Measurements from ENCODE around the gene DMAC2.
"Not testable (repeated sequence)": the region's sequence is repeated elsewhere in the genome, so short reads cannot be mapped to it uniquely, and the experiment has no call there.

The DMAC2 gene

DNA sequence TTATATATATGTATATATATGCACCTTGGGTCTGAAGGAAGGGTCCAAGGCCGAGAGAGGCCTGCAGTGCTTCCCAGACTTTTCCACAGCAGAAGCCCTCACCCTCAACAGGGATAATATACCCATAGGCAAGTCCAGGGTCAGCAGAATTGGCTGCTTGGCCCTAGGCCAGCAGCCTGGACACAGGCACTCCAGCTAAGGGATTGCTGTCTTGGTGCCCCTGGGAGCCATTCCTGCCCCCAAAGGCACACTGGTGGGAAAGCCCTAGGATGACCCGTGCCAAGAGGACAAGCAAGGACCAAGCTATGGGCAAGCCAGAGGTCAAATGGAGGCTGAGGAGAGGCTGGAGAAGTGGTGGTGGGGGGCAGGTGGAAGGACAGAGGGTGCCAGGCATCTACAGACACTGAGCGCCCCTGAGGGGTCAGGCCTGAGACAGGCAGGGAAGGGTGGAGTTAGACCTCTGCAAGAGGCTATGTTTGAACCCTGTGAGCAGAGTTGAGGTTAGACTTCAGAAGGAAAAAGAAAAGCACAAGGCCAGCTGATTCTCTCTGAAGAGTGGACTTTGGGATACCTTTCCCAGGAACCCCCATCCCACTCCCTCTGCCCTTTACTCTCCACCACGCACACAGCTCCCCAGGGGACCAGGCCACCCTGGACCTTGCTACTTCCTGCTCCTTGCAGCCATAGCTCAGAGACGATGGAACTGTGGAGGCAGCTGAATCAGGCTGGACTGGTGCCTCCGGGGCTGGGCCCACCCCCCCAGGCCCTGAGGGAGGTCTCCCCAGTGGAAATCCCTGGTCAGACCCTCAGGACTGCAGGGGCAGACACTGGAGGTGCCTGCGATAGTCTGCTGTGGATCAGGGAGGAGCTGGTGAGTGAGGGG lies 3.0 kb upstream of the DMAC2 start, which contains the start of gene ERICH4:
Gene ERICH4 (plus strand): TSS at position 684 of the 883 bp plus-strand sequence. CDS start 14 bp downstream, at position 698.
- no peak for DNase-seq

GRCh38 chr19:41441321-41441945 lies 1.7 kb upstream of the DMAC2 start:
- DNase-seq: no peak

GRCh38 chr19:41437944-41438574 lies 1.7 kb downstream of the DMAC2 start:
- DNase-seq: no peak

GRCh38 chr19:41436674-41436951 lies 3.1 kb downstream of the DMAC2 start:
- no peak for DNase-seq

- no peak for DNase-seq
Observed at GRCh38 chr19:41435936-41436673, 3.6 kb downstream of the DMAC2 start.

GRCh38 chr19:41435376-41435775 lies 4.3 kb downstream of the DMAC2 start:
- DNase-seq: not testable (repeated sequence)

DNA sequence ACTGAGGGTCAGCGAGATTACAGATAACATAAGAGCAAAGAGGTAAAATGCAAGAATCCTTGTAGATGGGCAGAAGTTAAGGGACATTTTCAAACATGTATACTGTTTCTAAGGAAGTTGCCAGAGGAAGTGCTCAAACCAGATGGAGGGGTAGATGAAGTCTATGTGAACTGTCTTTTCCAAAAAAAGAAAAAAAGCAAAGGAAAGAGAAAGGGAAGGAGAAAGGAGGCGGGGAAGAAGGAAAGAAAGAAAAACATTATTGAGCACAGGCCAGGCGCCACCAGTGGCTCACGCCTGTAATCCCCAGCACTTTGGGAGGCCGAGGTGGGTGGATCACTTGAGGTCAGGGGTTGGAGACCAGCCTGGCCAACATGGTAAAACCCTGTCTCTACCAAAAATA lies 5.3 kb downstream of the DMAC2 start:
- no peak for DNase-seq

- no peak for DNase-seq
Observed at GRCh38 chr19:41433171-41433570, 6.5 kb downstream of the DMAC2 start.

DNA sequence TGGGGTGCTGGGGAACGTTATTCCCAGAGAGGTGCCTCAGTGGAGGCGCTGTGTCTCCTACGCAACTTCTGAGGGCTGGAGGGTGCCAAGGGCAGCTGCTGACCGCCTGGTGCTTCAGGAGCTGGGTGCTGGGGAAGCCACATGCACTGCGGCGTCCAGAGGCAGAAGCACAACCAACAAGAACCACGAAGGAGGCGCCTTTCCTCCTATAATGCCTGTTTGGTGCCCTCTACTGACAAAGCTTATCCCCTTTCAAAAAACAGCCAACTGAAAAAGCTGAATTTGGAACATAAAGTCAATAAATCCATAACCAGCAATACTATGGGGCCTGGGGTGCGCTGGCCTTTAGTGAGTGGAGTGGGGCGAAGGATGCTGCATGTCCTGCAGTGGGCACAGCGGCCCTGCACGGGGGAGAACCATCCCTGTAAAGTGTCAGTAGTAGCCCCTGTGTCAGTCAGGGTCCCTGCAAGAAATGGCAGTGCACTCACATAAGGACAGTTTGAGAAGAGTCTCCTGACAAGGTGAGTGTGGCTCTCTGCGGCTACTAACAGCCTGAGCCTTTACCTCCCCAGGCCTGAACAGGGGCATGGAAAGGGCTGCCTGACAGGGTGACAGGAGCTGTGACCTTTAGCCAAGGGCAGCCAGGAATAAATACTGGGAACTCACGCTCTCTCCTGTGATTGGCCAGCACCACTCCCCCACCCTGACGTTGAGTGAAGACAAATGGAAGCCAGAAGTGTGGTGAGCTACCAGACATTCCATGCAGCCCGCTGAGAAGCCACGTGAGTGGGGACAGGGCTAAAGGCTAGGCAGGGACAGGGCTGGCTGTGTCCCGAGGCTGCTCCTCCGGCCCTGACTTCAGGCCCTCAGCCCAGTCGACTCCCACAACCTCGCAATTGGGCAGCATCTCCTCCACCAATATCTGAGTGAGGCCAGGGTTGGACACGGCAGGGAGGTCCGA lies 8.0 kb downstream of the DMAC2 start:
- no peak for DNase-seq

DNA sequence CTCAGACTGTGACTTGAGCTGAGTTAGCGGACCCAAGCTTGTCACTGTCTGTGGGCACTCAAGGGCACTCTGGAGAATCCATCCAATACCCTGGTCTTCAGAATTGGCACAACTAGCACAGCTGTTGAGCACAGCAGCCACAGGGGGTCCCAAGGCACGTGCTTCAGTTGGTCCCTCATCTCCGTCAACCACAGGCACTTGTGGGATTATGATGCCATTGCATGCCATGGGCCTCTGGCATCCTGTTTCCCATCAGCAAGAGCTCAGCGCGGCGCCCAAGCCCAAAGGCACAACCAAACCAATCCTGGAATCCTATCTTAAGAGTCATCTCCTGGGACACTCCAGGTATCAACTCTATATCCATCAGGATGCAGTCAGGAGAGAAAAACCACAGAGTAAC lies 8.8 kb downstream of the DMAC2 start:
- DNase-seq: no peak

DNA sequence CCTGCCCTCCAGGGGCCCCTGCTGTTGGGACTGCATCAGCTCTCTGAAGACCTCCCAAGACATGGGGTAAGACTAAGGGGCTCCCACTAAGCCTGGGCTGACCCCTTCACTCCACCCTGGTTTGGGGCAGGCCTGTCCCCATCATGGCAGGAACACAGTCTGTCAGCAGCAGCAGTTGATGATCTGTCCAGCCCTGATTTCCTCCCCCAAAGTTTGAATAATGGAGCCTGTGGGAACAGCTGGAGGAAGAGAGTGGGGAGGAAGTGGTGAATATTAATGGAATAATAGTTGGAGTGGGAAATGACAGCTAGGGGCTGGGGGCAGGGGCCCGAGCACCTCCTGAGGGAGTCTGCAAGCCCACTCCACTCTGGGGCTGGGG lies 11.2 kb downstream of the DMAC2 start:
- no peak for DNase-seq

DNA sequence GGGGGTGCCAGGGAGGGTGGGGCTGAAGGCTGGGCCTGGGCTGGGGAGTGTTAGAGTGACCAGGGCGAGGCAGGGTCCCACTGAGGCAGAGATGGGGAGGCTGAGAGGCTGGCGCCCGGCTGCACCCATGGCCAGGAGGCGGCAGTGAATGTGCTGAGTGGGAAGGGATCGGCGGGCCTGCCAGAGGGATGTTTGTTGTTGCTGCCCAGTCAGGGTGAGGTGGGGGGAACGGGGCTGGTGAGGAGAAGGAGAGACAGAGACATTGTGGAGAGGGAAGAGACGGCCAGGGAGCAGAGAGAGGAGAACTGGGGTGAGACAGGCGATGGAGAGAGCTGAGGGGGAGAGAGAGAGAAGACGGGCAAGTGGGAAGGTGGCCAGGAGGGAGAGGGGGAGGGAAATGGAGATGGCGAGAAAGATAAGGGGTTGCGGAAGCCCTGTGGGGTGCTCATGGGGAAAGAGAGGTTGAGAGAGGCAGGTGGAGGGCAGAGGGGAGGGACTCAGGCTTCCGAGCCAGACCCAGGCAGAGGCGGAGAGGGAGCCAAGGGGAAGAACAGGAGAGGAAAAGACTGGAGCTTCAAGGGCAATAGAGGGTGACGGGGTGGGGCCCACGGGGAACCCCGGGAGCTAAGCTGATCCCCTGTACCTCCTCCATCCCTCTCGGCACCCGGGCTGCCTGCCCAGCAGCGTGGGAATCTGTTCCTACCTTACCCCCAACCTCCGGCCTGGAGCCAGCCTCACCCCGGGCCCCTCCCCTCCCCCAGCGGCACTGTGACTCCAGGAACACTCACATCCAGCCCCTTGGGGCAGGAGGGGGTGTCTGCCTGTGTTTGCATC lies 11.8 kb downstream of the DMAC2 start:
- no peak for DNase-seq

DNA sequence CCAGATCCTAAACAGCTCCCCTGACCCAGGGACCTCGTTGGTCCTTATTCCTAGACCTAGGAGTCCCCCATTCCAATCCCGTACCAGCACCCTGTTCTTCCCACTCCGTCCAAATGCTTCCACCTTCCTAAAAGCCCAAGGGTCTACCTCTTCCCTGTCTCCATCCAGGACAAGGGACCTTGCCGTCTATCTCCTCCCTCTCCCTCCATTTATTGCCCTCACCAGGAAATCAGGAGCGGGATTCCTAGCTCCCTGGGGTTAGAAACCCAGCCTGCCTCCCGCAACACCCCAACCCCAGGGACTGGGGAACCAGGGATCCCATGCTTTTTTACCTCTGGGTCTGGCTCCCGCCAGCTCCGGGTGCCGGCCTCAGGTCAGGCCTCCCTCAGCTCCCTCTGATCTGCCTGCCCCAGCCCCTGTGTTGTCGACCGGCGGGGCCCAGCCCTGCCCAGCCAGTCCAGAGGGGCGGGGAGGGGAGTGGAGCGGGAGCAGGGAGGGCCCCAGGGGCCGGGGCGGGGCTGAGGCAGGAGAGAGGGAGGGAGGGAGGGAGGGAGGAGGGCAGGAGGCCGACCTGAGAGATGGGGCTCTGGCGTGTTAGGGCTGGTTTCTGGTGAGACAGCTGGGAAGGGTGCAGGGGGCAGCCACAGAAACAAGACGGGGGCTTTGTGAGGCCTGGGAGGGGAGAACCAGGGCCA lies 12.6 kb downstream of the DMAC2 start, which contains the start of gene B3GNT8:
Gene B3GNT8 (minus strand): TSS at position 423 of the 695 bp plus-strand sequence. CDS start 596 bp downstream, outside the sequence.
- no peak for DNase-seq

- no peak for DNase-seq
Observed at GRCh38 chr19:41426116-41426841, 13.4 kb downstream of the DMAC2 start.

DNA sequence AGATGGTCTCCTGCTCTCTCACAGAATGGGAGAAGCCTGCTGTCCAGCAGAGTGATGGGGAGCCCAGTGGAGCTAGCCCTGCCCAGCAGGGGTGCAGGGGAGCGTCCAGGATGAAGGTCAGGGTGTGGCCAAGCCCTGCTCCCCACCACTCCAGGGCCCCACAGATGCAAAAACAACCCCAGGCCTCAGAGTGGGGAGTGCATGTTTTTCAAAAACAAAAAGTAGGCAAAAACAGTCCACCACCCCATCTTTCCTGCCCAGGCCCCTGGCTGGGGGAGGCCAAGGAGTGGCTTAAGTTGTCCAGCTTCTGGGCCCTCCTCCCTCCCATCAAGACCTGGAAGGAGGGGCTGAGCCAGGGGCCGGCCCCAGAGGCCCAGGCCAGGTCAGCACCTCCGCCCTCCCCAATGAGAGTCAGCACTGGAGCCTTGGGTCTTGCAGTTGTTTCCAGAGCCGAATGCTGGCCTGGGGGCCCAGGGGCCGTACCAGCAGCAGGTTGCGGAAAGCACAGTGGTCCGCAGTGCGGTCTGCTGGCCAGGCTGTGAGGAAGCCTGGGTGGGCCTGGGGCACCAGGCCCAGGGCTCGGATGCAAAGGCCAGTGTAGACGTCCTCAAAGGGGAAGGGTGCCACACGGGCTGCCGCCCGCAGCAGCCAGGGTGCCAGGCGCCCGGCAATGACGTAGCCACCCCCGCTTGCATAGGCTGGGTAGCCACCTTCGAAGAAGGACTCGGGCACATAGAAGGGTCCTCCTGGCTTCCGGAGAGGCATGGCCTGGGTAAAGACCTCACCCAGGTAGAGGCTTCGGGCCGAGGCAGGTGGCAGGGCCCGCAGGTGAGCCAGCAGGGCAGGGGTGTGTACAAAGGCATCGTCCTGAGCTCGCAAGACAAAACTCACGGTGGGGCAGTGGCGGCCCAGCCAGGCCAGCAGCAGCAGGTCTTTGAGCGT lies 14.3 kb downstream of the DMAC2 start:
- no peak for DNase-seq

GRCh38 chr19:41424335-41425173 lies 15.2 kb downstream of the DMAC2 start:
- DNase-seq: no peak

DNA sequence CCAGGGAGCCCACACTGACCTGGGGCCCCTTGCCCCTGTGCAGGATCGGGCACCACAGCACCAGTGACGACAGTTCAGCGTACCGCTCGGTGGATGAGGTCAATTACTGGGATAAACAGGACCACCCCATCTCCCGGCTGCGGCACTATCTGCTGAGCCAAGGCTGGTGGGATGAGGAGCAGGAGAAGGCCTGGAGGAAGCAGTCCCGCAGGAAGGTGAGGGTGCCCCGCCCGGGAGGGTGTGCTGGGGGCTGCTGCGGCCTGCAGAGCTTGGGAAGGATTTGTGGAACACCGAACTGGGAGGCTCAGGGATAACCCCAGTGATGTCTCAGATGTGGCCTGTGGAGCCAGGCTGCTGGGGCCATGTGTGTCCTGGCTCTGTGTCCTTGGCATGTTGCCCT lies 16.8 kb downstream of the DMAC2 start:
- no peak for DNase-seq

- DNase-seq: no peak
Observed at GRCh38 chr19:41422456-41422855, 17.3 kb downstream of the DMAC2 start.
